ENCODE results near the gene LYPD6. TPM values are rescaled to one million over a fixed set of nuclear protein-coding genes. Genes with fewer than 3 reads are reported as not detected.

The LYPD6 gene
- total RNA-seq, 2 experiments from 2014 or later: not detected

GRCh38 chr2:149446748-149447147, 116.4 kb downstream of the LYPD6 start:
- no peak overlapping the region for H3K27ac ChIP-seq (ENCODE audit: low read depth, low read length, poor library complexity, severe bottlenecking)
- intact Hi-C loops (cut with micrococcal nuclease; ENCODE audit: unreplicated experiment): no loop called here
- H3K4me1 ChIP-seq (ENCODE audit: insufficient read depth, low read length, poor library complexity, severe bottlenecking): no peaks in the 10 kb centered on the region
- CTCF ChIA-PET (ENCODE audit: unreplicated experiment): no interaction called here
- H4K20me1 ChIP-seq (ENCODE audit: insufficient read depth, low read length): no peaks in the 10 kb centered on the region
- no peaks in the 10 kb centered on the region for H3K9me3 ChIP-seq (ENCODE audit: low read length)
- BruUV-seq (replicated peaks): no TSS peak
- POLR2A ChIA-PET: no interaction called here
- DNase-seq (ENCODE audit: low spot score): no peak
- H2AFZ ChIP-seq (ENCODE audit: low read length): no peak overlapping the region
- H3K79me2 ChIP-seq (ENCODE audit: insufficient read depth, low read depth, low read length): no peaks in the 10 kb centered on the region
- H3K4me2 ChIP-seq (ENCODE audit: low read length): no peak overlapping the region
- TF ChIP-seq, protein P1, sequence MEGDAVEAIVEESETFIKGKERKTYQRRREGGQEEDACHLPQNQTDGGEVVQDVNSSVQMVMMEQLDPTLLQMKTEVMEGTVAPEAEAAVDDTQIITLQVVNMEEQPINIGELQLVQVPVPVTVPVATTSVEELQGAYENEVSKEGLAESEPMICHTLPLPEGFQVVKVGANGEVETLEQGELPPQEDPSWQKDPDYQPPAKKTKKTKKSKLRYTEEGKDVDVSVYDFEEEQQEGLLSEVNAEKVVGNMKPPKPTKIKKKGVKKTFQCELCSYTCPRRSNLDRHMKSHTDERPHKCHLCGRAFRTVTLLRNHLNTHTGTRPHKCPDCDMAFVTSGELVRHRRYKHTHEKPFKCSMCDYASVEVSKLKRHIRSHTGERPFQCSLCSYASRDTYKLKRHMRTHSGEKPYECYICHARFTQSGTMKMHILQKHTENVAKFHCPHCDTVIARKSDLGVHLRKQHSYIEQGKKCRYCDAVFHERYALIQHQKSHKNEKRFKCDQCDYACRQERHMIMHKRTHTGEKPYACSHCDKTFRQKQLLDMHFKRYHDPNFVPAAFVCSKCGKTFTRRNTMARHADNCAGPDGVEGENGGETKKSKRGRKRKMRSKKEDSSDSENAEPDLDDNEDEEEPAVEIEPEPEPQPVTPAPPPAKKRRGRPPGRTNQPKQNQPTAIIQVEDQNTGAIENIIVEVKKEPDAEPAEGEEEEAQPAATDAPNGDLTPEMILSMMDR (conservative IDR thresholded peaks at IDR 0.05; ENCODE audit: low read length): no peak
- no peak for TF ChIP-seq EZH2phosphoT487 (IDR thresholded peaks at IDR 0.05; ENCODE audit: borderline replicate concordance, low read depth, low read length)
- no peaks in the 10 kb centered on the region for H3K9me2 ChIP-seq (ENCODE audit: insufficient read depth, low read length)
- H3K36me3 ChIP-seq (ENCODE audit: insufficient read depth, low read length): no peaks in the 10 kb centered on the region
- no peak overlapping the region for H3K4me3 ChIP-seq (ENCODE audit: low read depth, low read length, poor library complexity, severe bottlenecking)

DNA sequence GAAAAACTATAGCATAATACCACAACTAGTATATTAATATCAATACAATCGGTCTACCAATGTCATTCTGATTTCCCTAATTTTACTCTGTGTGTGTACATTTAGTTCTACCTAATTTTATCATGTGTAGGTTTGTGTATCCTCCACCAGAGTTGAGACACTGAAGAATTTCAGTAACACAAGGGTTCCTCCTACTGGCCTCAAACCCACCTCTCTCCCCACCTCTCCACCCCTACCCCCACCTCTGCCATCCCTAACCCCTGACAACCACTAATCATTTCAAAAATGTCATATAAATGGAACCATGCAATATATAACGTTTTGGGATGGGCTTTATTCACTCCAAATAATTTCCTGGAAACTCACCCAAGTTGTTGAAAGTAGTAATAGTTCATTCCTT, 117.9 kb downstream of the LYPD6 start:
- TF ChIP-seq, protein P1 (conservative IDR thresholded peaks at IDR 0.05; ENCODE audit: low read length): no peak
- no peak for TF ChIP-seq EZH2phosphoT487 (IDR thresholded peaks at IDR 0.05; ENCODE audit: borderline replicate concordance, low read depth, low read length)
- Histone ChIP-seq H4K20me1 (ENCODE audit: insufficient read depth, low read length) (no peaks in the 10 kb centered on the region), H3K9me2 (ENCODE audit: insufficient read depth, low read length) (no peaks in the 10 kb centered on the region), H3K79me2 (ENCODE audit: insufficient read depth, low read depth, low read length) (no peaks in the 10 kb centered on the region), H3K4me2 (ENCODE audit: low read length) (no peak overlapping the region), H3K27ac (ENCODE audit: low read depth, low read length, poor library complexity, severe bottlenecking) (no peak overlapping the region), H3K36me3 (ENCODE audit: insufficient read depth, low read length) (no peaks in the 10 kb centered on the region), H3K4me3 (ENCODE audit: low read depth, low read length, poor library complexity, severe bottlenecking) (no peak overlapping the region), H3K9me3 (ENCODE audit: low read length) (no peaks in the 10 kb centered on the region), H2AFZ (ENCODE audit: low read length) (no peak overlapping the region), H3K4me1 (ENCODE audit: insufficient read depth, low read length, poor library complexity, severe bottlenecking) (no peaks in the 10 kb centered on the region)
- no peak for DNase-seq (ENCODE audit: low spot score)
- ChIA-PET POLR2A (no interaction called here), CTCF (ENCODE audit: unreplicated experiment) (no interaction called here)
- BruUV-seq (replicated peaks): no TSS peak
- intact Hi-C loops (cut with micrococcal nuclease; ENCODE audit: unreplicated experiment): no loop called here

GRCh38 chr2:149449017-149449416, 118.6 kb downstream of the LYPD6 start:
- POLR2A ChIA-PET: no interaction called here
- Histone ChIP-seq H3K9me2 (ENCODE audit: insufficient read depth, low read length) (no peaks in the 10 kb centered on the region), H3K36me3 (ENCODE audit: insufficient read depth, low read length) (no peaks in the 10 kb centered on the region), H3K4me1 (ENCODE audit: insufficient read depth, low read length, poor library complexity, severe bottlenecking) (no peaks in the 10 kb centered on the region), H4K20me1 (ENCODE audit: insufficient read depth, low read length) (no peaks in the 10 kb centered on the region), H3K4me3 (ENCODE audit: low read depth, low read length, poor library complexity, severe bottlenecking) (no peak overlapping the region), H3K79me2 (ENCODE audit: insufficient read depth, low read depth, low read length) (no peaks in the 10 kb centered on the region), H3K4me2 (ENCODE audit: low read length) (no peak overlapping the region), H3K9me3 (ENCODE audit: low read length) (no peaks in the 10 kb centered on the region), H3K27ac (ENCODE audit: low read depth, low read length, poor library complexity, severe bottlenecking) (no peak overlapping the region), H2AFZ (ENCODE audit: low read length) (no peak overlapping the region)
- no peak for DNase-seq (ENCODE audit: low spot score)
- intact Hi-C loops (cut with micrococcal nuclease; ENCODE audit: unreplicated experiment): no loop called here
- BruUV-seq (replicated peaks): no TSS peak
- TF ChIP-seq, protein P1 (conservative IDR thresholded peaks at IDR 0.05; ENCODE audit: low read length): no peak
- no peak for TF ChIP-seq EZH2phosphoT487 (IDR thresholded peaks at IDR 0.05; ENCODE audit: borderline replicate concordance, low read depth, low read length)
- CTCF ChIA-PET (ENCODE audit: unreplicated experiment): no interaction called here

All from OCI-LY7 (cell line).